NCI-H146 (cell line): ENCODE measurements around the gene SPTA1.

Source experiments
- DNase-seq: peaks from one replicate; lab custom pipeline; 2025; lab: John Stamatoyannopoulos, UW

Gene SPTA1

DNA sequence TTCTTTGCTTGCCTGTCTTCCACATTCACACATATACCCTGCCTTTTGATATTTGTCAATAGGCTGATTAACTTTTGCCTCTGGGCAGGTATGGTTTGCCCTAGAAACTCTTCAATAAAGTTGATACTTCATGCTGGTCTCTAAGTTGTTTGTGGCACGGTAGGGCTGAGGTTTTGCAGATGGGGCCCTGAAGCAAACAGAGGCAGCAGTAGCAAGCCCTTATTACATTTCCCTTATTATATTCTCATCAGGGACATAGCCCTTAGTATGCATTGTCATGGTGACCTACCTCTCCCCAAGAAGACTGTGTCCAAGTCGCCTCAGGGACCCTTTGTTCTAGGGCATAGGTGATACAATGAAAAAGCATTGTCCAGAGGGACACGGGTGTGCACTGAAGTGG lies 116.0 kb downstream of the SPTA1 start, which contains the start of gene OR6P1:
OR6P1 (minus strand) TSS at position 101 of the 400 bp plus-strand sequence. CDS start 6,976 bp downstream, outside the sequence.
- no peak for DNase-seq

DNA sequence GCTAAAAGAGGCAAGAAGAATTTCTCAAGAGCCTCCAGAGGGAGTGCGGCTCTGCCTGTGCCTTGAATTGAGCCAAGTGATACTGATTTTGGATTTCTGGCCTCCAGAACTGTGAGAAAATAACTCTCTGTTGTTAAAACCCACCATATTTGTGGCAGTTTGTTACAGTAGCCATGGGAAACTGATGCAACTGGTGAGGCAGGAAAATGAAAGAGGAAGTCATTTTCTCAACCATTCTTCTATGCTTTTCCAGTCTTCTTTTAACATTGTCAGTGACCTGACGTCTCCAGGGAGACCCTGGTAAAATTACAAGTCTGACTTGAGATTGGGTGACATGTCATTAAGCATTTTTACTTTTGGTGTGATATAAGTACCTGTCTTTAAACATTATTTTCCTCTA lies 121.9 kb downstream of the SPTA1 start:
- DNase-seq, result no peak

DNA sequence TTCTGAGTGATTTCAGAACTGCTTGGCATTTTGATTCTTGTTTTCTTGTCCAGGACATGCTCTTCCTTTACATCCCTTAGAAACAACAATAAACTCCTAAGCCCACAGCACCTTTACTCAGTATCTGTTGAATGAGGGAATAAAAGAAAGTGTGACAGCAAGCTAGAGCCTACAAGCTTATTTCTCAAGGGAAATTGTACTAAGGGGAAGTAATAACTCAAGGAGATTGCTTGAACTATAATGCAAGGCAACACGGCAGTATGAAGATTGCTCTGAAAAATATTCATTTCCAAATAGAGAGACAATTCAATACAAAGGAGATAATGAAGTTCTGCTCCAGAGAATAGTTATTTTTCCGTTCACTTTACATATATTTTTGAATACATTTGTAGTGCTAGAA lies 122.7 kb downstream of the SPTA1 start:
- no peak for DNase-seq
